ENCODE data around the gene FLYWCH2.
A peak's percentile ranks its signal among the peaks of the same experiment; 100 is the strongest.

FLYWCH2 gene

DNA sequence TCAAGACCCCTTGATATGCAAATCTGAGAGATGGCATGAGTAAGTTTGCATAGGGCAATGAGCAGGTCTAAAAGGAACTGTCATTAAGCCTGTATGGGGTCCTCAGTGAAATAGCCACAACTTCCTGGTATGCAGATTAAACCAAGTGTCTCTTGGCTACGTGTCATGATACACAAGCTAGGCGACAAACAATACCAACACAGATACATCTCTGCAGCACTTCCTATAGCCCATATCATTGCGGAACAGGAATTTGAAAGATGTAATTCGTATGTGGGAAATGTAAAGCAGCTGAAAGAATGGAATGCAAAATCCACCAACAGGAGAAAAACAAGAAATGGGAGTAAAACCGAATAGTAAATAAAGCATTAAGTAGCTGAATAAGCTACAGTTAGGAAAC lies 37.9 kb upstream of the FLYWCH2 start:
- no peak overlapping the region for H3K27ac ChIP-seq
- TF ChIP-seq, protein P1, sequence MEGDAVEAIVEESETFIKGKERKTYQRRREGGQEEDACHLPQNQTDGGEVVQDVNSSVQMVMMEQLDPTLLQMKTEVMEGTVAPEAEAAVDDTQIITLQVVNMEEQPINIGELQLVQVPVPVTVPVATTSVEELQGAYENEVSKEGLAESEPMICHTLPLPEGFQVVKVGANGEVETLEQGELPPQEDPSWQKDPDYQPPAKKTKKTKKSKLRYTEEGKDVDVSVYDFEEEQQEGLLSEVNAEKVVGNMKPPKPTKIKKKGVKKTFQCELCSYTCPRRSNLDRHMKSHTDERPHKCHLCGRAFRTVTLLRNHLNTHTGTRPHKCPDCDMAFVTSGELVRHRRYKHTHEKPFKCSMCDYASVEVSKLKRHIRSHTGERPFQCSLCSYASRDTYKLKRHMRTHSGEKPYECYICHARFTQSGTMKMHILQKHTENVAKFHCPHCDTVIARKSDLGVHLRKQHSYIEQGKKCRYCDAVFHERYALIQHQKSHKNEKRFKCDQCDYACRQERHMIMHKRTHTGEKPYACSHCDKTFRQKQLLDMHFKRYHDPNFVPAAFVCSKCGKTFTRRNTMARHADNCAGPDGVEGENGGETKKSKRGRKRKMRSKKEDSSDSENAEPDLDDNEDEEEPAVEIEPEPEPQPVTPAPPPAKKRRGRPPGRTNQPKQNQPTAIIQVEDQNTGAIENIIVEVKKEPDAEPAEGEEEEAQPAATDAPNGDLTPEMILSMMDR (conservative IDR thresholded peaks at IDR 0.05; ENCODE audit: low read depth): no peak
- ChIA-PET CTCF (interaction anchor here (1.0 kb wide), 1 partner anchor 82 kb away, joined by 3 read pairs; no protein-coding TSS in a partner anchor), POLR2A (ENCODE audit: low non-redundant PET) (no interaction called here)
- DNase-seq (ENCODE audit: low spot score): no peak

DNA sequence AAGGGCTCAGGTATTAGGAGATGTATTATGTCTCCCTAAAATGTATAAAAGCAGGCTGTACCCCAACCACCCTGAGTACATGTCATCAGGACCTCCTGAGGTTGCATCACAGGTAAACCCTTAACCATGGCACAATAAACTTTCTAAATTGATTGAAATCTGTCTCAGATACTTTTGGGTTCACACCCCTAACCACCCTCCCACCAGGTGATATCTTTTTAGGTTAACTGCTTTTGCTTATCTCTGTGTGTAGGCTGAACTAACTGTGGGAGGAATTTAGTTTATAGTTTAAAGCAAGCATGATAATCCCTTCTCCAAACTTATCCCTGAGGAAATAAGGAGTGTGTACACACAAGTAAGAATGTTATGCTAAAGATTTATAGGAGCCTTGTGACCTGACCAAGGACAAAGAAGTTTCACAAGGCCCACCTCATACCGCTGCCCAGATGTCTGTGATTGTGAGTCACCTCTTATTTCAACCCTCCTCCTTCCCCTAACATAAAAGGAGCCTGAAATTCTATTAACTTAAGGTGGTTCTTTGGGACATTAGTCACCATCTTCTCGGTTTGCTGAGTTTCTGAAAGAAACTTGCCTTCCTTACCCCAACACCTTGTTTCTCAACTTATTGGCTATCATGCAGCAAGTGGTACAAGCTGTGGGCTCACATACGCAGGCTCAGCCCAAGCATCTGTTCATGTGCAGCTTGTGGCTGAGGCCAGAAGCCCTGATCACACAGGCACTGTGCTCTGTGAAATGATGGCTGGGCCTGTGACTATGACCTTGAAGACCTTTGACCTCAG lies 36.3 kb upstream of the FLYWCH2 start:
- H3K27ac ChIP-seq: peak overlapping the region; percentile 88
- TF ChIP-seq, protein P1 (conservative IDR thresholded peaks at IDR 0.05; ENCODE audit: low read depth): no peak
- DNase-seq (ENCODE audit: low spot score): peak; percentile 70
- ChIA-PET POLR2A (ENCODE audit: low non-redundant PET) (no interaction called here), CTCF (no interaction called here)

DNA sequence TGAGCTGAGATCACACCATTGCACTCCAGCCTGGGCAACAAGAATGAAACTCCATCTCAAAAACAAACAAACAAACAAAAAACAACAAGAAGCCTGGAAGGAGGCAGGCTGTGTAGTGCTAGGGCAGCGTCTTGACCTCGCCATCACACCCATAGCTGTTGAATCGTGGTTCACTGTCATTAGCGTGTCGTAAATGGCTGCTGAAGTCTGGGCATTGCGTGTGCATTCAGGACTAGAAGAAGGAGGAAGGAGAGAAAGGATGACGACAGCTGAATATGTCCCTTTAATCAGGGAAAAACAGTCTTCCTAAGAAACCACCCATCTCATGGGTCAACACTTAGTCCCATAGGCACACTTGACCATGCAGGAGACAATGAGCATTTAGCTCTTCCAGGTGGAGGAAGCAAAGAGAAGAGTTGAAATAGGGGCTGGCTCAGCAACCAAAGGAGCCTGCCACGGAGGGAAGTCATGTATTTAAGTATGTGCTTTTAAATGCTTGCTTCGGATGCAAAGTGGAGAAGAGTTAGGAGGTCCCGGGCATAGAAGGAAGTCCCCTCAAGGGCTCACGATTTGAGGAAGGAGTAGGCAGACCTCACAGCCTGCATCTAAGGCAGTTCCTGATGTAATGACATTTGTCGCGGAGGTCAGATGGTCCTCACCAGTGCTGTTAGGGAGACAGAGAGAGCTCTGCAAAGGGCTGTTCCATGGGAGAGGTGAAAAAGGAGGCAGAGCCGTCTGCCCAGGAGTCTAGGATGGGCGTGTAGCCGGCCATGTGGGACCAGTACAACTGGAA lies 33.9 kb upstream of the FLYWCH2 start:
- no peak overlapping the region for H3K27ac ChIP-seq
- TF ChIP-seq, protein P1 (conservative IDR thresholded peaks at IDR 0.05; ENCODE audit: low read depth): no peak
- ChIA-PET CTCF (interaction anchor here (0.5 to 1.8 kb wide), 2 partner anchors 19 to 607 kb away, joined by 3 to 4 read pairs; no protein-coding TSS in a partner anchor), POLR2A (ENCODE audit: low non-redundant PET) (no interaction called here)
- no peak for DNase-seq (ENCODE audit: low spot score)

DNA sequence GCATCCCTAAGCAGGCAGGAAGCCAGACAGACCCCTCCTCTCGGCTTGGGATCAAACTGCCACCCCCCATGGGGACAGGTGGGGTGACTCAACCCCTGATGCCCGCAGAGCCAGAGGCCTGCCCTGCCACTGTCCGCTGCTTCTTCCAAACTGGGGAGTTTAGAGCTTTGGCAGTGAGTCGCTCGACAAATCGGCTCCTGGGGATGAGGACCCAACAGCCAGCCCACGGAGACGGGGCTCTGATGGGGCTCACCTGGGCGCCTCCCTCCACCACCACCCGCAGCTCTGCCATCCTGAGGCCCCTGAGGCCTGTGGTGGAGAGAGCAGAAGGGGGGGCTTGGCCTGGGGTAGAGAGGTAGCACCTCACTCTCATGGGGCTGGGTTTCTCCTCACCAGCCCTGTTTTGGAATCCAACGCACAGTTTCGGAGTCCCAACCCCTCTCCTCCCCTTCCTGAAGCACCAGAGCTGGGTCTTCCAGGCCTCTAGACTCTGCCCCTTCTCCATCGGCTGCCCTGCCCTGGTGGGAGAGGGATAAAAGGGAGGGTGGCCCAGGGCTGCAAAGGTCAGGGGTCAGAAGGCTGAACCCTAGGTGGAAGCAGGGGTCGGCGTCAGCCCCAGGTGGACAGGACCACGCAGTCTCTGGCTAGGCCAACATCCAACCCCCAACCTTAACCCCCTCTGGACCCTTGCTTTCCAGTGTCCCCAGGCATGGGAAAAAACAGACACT lies 30.8 kb upstream of the FLYWCH2 start:
- no peak for DNase-seq (ENCODE audit: low spot score)
- H3K27ac ChIP-seq: no peak overlapping the region
- ChIA-PET POLR2A (ENCODE audit: low non-redundant PET) (no interaction called here), CTCF (no interaction called here)
- TF ChIP-seq, protein P1 (conservative IDR thresholded peaks at IDR 0.05; ENCODE audit: low read depth): no peak

DNA sequence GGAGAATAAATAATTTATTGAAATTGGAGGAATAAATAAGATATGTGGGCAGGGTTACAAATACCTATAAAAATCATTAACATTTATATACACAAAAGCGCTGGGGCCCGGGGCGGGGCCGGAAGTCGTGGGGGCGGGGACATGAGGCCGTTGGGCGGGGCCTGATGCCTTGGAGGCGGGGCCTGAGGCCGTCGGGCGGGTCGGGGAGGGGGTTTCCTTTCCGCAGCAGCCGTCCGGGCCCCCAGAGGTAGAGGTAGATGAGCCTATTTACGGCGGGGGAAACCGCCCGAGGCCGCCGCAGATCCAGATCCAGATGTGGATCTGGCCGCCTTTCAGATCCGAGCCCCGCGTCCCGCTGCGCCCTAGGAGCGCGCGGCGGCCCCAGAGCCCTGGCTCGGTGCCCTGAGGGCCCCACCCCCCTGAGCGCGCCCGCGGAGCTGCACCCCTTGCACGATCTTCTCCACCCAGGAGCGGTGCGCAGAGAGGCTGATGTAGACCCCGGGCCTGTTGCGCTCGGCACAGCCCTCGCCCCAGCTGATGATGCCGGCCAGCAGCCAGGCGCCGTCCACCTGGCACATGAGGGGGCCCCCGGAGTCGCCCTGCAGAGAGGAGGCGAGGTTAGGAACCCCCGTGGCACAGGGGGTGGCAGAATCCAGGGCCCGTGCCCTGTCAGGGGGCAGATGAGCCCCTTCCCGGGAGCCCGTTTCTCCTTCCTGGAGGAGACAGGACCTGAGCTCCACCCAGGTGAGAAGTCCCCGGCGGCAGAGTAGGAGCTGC lies 30.1 kb upstream of the FLYWCH2 start:
- no peak overlapping the region for H3K27ac ChIP-seq
- CTCF ChIA-PET: interaction anchor here (0.6 to 0.7 kb wide), 2 partner anchors 18 to 61 kb away, joined by 4 to 5 read pairs; no protein-coding TSS in a partner anchor
- POLR2A ChIA-PET (ENCODE audit: low non-redundant PET): interaction anchor here (0.6 kb wide), 1 partner anchor 85 kb away, joined by 4 read pairs; no protein-coding TSS in a partner anchor
- DNase-seq (ENCODE audit: low spot score): no peak
- TF ChIP-seq, protein P1 (conservative IDR thresholded peaks at IDR 0.05; ENCODE audit: low read depth): no peak

All from RWPE1 (cell line).